HG03460 (cell line): Measurements from ENCODE around the gene ROR2.

ENCODE experiments used
- ATAC-seq: cut with Tn5 transposase; IDR thresholded peaks from one replicate; pipeline ENCODE4 v1.9.1; 2021; ENCODE audit not compliant: unreplicated experiment

The ROR2 gene

DNA sequence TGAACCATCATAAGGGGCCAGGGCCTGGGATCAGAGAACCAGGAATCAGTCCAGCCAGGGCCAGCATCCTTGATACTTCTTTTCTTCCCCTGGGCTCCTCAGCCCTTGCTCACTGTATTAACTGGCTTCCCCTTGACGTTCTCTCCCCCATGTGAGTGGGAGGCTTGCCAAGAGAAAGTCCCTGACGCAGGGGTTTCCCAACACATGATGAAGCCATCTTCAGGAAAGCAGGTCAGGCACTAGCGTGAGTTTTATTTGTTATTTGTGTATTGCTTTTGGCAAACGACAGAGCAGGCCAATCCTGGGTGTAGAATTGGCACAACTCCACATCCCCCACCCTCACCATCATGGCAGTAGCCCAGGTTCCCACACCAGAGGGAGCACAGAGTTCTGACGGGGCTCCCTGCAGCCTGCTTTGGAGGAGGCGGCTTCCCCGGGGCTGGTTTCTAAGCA is 360.9 kb downstream of the ROR2 start:
- ATAC-seq: no peak

DNA sequence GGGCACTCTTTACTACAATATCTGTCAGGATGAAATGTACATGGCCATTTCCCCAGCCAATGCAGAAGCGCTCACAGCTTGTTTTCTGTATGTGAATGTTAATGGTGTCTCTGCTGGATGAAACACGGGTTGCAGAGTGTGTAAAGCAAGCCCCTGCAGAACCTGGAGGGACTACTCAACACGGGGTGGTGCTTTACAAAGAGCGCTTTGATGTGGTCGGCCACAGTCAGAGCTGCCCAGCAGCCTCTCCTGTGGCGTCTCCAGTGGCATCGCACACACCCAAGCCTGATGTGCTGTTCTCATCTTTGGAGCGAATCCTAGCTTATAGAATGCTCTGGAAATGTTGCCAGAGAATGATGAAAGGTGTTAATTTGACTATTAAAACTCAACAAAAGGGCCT is 363.7 kb downstream of the ROR2 start:
- no peak for ATAC-seq

DNA sequence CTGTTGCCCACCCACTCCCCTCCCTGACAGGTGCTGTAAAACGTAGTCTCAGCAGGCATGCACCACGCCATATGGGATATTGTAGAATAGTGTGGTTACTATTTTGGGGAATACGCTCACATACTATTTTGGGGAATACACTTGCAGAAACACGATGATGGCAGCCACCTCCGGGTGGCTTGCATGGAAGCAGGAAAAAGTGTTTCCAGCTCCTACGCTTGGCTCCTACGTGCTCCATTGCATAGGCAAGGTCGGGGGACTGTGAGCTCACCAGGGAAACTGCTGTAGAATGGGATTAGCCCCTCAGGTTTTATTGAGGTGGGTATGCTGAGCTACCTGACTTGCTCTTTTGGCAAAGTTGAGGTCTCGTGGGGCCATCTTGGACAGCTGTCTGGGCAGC is 366.1 kb downstream of the ROR2 start:
- no peak for ATAC-seq

DNA sequence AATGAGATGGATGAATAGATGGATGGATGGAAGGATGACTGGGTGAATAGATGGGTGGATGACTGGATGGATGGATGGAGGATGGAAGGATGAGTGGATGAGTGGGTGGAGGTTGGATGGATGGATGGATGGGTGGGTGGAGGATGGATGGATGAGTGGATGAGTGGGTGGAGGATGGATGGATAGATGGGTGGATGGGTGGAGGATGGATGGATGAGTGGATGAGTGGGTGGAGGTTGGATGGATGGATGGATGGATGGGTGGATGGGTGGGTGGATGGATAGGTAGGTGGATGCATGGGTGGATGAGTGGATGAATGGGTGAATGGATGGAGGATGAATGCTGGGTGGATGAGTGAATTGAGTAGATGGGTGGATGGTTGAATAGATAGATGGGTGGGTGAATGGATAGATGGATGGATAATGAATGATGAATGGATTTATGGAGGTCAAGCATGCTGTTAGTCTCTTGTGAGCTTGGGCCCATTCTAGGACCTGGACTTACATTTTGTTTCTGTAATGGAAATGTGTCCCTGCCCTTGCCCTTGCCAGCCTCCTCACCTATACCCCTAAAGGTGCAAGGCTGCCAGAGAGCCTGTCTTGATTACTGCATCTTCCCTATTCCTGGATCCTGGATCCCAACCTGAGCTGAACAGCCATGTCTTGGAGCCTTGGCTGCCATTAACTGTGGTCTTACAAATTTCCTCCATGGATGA is 366.7 kb downstream of the ROR2 start:
- no peak for ATAC-seq

DNA sequence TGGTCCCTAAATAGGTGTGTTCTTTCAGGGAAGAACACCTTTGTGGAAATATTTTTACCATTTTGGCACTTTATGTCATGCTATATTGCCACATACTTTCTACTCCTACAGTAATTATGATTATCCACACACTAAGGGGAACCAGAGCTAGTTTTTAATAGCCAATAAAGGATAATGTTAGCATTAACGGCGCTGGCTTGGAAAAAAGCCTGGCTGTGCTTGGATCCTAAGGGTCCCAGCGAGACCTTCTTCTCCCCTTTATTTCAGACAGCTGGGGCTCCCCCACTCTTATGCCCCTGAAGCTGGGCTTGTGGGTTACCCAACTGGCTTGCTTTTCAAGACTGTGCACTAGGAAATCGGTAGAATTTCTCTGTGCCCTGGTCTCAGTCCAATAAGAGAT is 367.8 kb downstream of the ROR2 start:
- ATAC-seq: no peak

GRCh38 chr9:91580136-91580535 is 369.9 kb downstream of the ROR2 start:
- ATAC-seq: no peak

DNA sequence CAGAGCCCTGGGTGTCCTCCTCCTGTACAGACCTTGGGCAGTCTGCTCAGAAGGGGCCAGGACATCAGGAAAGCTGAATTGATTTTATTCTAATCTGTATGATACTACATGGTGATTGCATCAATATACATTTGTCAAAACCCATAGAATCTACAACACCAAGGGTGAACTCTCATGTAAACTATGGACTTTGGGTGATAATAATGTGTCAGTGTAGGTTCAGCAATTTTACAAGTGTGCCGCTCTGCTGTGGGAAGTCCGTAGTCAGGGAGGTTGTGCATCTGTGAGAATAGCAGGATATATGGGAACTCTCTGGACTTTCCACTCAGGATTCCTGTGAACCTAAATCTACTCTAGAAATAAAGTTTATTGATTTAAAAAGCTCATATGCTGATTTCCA is 371.1 kb downstream of the ROR2 start:
- no peak for ATAC-seq

- no peak for ATAC-seq
Measured at GRCh38 chr9:91577633-91578061, 372.4 kb downstream of the ROR2 start.

GRCh38 chr9:91572811-91573210 is 377.2 kb downstream of the ROR2 start:
- ATAC-seq: no peak

GRCh38 chr9:91572044-91572443 is 378.0 kb downstream of the ROR2 start:
- ATAC-seq: no peak

DNA sequence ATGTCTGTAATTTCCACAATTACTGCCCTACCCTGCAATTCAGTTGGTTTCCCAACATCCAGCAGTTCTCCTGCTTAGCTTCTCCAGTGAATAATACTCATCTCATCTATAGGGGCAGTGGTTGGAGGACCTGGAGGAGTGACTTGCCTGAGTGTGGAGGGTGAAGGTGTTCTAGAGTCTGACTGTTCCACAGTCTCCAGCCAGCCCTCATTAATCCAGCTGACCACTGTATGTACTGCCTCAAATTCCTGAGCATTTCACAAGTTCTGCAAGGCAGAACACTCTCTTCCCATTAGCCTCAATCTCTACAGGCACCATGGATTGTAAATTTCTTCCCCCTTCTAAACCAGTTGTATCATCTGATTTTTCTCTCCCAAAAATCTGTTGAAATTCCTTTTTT is 379.0 kb downstream of the ROR2 start:
- ATAC-seq: no peak

GRCh38 chr9:91567642-91568274 is 382.3 kb downstream of the ROR2 start:
- ATAC-seq: no peak

DNA sequence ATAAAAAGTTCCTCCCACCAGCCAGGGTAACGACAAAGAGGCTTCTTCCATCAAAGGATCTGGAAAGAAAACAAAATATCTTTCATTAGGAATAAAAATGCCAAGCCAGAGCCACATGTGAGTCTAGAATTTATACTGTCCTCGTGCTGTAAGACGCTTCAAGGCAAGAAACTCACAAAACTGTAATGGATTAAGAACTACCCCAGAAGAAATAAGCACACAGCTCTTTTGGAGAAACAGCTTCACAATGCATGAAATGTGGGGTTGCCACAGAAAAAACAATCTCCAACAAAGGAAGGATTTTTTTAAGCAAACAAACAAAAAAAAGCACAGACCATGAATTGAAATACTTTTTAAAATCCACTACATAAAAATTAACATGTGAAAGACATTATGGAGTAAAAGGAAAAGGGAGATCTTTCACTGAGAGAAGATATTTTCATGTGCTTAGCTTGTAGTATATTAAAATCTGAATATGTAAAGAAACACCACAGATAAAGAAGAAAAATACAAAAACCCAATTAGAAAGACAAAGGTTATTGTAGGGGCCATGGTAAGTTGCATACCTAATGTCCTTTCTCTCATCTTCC is 385.9 kb downstream of the ROR2 start:
- ATAC-seq: no peak

DNA sequence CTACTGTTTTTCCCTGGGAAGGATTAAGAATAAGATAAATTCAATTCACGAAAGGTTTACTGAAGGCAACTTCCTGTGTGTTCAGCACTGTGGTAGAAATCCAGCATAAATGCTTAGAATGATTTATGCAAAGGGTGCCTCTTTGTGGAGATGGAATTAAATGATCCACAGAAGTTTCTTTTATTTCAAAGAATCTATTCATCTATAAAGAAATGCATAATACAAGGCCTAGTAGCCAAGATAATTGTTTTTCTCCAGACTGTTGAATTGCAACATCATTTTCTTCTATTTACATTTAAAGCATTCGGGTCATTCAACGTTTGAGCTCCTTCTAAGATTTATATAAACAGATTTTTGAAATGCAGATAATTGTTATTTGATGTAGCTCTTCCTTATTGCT is 387.6 kb downstream of the ROR2 start:
- ATAC-seq: no peak

- no peak for ATAC-seq
Measured at GRCh38 chr9:91560301-91560700, 389.7 kb downstream of the ROR2 start.

DNA sequence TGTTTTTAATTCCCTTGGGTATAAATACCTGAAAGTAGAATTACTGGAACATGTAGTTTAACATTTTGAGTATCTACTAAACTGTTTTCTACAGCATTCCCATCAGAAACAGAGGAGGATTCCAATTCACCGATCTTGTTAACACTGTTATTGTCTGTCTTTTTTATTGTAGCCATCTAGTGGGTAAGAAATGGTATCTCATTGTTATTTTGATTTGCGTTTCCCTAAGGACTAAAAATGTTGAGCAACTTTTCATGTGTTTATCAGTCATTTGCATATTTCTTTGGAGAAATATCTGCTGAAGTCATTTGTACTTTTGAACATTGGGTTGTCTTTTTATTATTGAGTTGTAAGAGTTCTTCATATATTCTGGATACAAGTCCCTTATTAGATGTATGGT is 391.1 kb downstream of the ROR2 start:
- no peak for ATAC-seq

DNA sequence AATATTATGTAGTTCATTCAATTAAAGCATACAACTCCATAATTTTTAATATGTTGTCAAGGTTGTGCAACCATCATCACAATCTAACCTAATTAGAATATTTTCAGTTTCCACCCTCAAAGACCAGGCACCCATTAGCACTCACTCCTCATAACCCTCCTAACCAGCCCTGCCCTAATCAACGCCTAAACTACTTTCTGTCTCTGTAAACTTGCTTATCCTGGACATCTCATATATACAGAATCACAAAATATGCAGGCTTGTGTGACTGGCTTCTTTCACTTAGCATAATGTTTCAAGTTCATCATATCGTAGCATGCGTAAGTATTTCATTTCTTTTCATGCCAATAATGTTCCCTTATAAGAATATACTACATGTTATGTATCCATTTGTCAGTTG is 391.6 kb downstream of the ROR2 start:
- ATAC-seq: no peak

- no peak for ATAC-seq
Measured at GRCh38 chr9:91557327-91557726, 392.7 kb downstream of the ROR2 start.

DNA sequence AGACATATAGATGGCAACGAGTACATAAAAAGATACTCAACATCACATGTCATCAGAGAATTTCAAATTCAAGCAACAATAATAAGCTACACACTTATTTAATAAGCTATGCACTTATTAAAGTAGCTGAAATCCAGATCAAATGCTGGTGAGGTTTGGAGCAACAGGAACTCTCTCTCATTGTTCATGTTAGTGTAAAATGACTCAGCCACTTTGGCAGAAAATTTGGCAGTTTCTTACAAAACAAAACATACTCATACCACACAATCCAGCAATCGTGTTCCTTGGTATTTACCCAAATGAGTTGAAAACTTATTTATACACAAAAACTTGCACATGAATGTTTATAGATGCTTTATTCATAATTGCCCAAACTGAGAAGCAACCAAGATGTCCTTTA is 394.9 kb downstream of the ROR2 start:
- no peak for ATAC-seq

DNA sequence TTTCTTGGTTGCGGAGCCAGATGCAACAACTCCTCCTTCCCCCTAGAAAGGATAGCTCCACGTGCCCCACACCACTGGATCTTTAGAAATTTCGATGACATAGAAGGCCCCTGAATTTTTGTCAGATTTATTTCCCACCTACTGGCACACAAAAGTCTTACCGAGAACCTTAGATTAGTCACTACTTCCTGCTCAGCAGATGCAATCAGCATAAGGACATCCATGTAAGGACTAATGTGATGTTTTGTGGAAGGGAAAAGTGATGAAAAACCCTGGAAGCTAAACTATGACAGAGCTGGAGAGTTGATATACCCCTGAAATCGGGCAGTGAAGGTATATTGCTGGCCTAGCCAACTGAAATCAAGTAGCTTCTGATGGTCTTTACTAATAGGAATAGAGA is 400.9 kb downstream of the ROR2 start:
- ATAC-seq: no peak

GRCh38 chr9:91547081-91547480 is 402.9 kb downstream of the ROR2 start:
- ATAC-seq: no peak

GRCh38 chr9:91546574-91546973 is 403.5 kb downstream of the ROR2 start:
- ATAC-seq: no peak
